ENCODE measurements around the gene C4orf33. TPM values are rescaled to one million over a fixed set of nuclear protein-coding genes. Genes with fewer than 3 reads are reported as not detected.

The C4orf33 gene
- total RNA-seq, 6 experiments from 2014 or later: 3.4 to 9.0 (median 4.2) TPM

GRCh38 chr4:129085472-129085871, 10.5 kb upstream of the C4orf33 start:
- DNase-seq (no peak), ATAC-seq (no peak)
- Histone ChIP-seq H3K27ac (no peak overlapping the region), H3K4me3 (no peak overlapping the region), H3K4me1 (no peaks in the 10 kb centered on the region), H3K36me3 (peaks cover 0 to 3% (median 0%) of the 10 kb centered on the region in 4 donors), H3K9me3 (no peaks in the 10 kb centered on the region), H3K27me3 (no peaks in the 10 kb centered on the region)
- intact Hi-C loops (cut with DNase I): no loop called here
- no peak for TF ChIP-seq CTCF (IDR thresholded peaks at IDR 0.05)
- TF ChIP-seq POLR2A (IDR thresholded peaks at IDR 0.05): no peak
- WGBS (ENCODE audit: insufficient coverage, low coverage, low lambda C conversion rate, missing lambda C conversion rate): 96% methylated on average over 3 of the region's 4 CpGs

GRCh38 chr4:129087516-129087915, 8.4 kb upstream of the C4orf33 start:
- no peak for TF ChIP-seq POLR2A (IDR thresholded peaks at IDR 0.05)
- no peak for TF ChIP-seq CTCF (IDR thresholded peaks at IDR 0.05)
- Histone ChIP-seq H3K4me3 (no peak overlapping the region), H3K4me1 (no peaks in the 10 kb centered on the region), H3K27me3 (no peaks in the 10 kb centered on the region), H3K27ac (no peak overlapping the region), H3K9me3 (no peaks in the 10 kb centered on the region), H3K36me3 (no peaks in the 10 kb centered on the region)
- intact Hi-C loops (cut with DNase I): no loop called here
- DNase-seq (no peak), ATAC-seq (no peak)
- 81% methylated on average over 2 of the region's 2 CpGs for WGBS (ENCODE audit: insufficient coverage, low coverage, low lambda C conversion rate, missing lambda C conversion rate)

GRCh38 chr4:129092631-129093190, 3.2 kb upstream of the C4orf33 start:
- peaks cover 0 to 4% (median 0%) of the 10 kb centered on the region in 4 donors for H3K4me1 ChIP-seq
- TF ChIP-seq CTCF (IDR thresholded peaks at IDR 0.05) (no peak), POLR2A (IDR thresholded peaks at IDR 0.05) (no peak)
- DNase-seq: no peak
- no peak for ATAC-seq
- WGBS (ENCODE audit: insufficient coverage, low coverage, low lambda C conversion rate, missing lambda C conversion rate): 0% methylated on average over 11 of the region's 11 CpGs
- peak overlapping the region; percentile 90 to 92 (median 90) for H3K27ac ChIP-seq
- no peaks in the 10 kb centered on the region for H3K27me3 ChIP-seq
- H3K36me3 ChIP-seq: no peaks in the 10 kb centered on the region
- peak overlapping the region; percentile 67 to 83 (median 75) for H3K4me3 ChIP-seq
- no peaks in the 10 kb centered on the region for H3K9me3 ChIP-seq
- intact Hi-C loops (cut with DNase I): no loop called here

GRCh38 chr4:129093191-129093920, 2.6 kb upstream of the C4orf33 start, which contains the start of gene SCLT1:
TSS of gene SCLT1 (minus strand) at chr4:129093539. CDS start at chr4:129093103, 436 bp downstream.
- DNase-seq (peak; percentile 99), ATAC-seq (peak; percentile 96 to 97 (median 96))
- TF ChIP-seq CTCF (IDR thresholded peaks at IDR 0.05): no peak
- peak; percentile 82 for TF ChIP-seq POLR2A (IDR thresholded peaks at IDR 0.05)
- H3K4me1 ChIP-seq: peaks cover 0 to 4% (median 0%) of the 10 kb centered on the region in 4 donors
- intact Hi-C loops (cut with DNase I): no loop called here
- WGBS (ENCODE audit: insufficient coverage, low coverage, low lambda C conversion rate, missing lambda C conversion rate): 0% methylated on average over 25 of the region's 57 CpGs
- H3K27me3 ChIP-seq: no peaks in the 10 kb centered on the region
- peak within 1 kb of the TSS; percentile 67 to 83 (median 75) for H3K4me3 ChIP-seq
- no peaks in the 10 kb centered on the region for H3K36me3 ChIP-seq
- H3K9me3 ChIP-seq: no peaks in the 10 kb centered on the region
- peak within 1 kb of the TSS; percentile 90 to 92 (median 90) for H3K27ac ChIP-seq

All from right lobe of liver (tissue), 6 donors.